GM21528 (cell line): ENCODE data around the gene PDZRN3.
"Not testable (repeated sequence)": the region's sequence is repeated elsewhere in the genome, so short reads cannot be mapped to it uniquely, and the experiment has no call there.

ENCODE experiments used
- ATAC-seq: cut with Tn5 transposase; IDR thresholded peaks from one replicate; pipeline ENCODE4 v1.9.1; 2021; ENCODE audit warnings: mild to moderate bottlenecking, moderate library complexity; ENCODE audit not compliant: unreplicated experiment, low FRiP score

Gene PDZRN3

GRCh38 chr3:73470860-73471259, 153.9 kb downstream of the PDZRN3 start:
- no peak for ATAC-seq

- ATAC-seq: no peak
Measured at GRCh38 chr3:73469331-73469730, 155.4 kb downstream of the PDZRN3 start.

DNA sequence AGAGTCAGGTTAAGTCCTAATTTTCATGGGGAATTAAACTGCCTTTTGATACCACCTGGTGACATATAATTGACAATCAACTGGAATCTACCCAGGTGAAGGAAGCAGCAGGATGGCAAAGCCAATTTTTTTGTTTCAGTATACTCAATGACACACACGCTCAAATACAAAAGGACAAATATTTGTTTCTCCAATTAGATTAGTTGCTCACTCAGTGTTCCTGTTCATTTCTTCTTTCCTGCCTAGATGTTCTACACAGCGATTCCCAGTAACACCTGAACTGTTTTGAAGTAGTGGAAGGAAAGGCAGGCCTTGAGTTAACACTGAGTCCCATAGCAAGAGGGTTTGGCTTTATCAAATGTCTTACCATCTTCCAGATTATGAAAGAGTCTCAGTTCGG, 157.5 kb downstream of the PDZRN3 start:
- ATAC-seq: no peak

DNA sequence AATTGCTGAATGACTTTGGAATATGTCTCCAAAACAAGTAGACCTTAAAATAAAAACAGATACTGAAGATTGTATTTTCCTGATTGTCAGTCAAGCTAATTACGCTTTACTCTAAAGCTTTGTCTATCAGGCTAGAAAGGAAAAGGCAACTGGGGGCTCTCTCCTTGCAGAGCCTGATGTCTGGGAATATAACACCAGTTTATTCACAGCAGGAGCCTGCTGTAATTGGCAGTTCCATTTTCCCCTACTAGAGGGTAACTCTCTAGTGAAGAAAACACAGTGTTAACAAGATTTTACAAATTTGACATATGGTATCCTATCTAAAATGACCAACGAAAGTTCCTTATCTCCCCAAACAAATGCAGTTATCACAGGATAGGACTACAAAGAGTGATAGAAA, 158.8 kb downstream of the PDZRN3 start:
- ATAC-seq: no peak

GRCh38 chr3:73464126-73464525, 160.6 kb downstream of the PDZRN3 start:
- ATAC-seq: not testable (repeated sequence)

GRCh38 chr3:73461547-73461946, 163.2 kb downstream of the PDZRN3 start:
- no peak for ATAC-seq

GRCh38 chr3:73459711-73460110, 165.0 kb downstream of the PDZRN3 start:
- no peak for ATAC-seq

DNA sequence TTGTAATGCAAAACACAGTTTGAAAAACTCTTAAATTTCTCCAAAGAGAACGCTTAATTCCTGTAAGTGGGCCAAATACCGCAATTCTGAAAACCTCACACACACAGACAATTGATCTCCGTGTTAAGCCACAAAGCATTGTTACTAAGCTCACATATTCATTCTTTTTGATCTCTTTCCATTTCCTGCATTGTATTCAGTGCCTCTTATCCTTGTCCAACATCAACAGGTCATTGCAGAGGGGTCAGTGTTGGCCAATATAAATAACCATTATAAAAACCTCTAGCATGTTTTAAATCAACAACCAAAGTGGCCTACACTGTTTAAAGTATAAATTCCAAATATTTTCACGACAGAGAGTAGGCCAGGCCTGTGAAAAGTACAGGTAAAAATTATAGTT, 171.1 kb downstream of the PDZRN3 start:
- no peak for ATAC-seq

GRCh38 chr3:73452729-73453128, 172.0 kb downstream of the PDZRN3 start:
- ATAC-seq: no peak

DNA sequence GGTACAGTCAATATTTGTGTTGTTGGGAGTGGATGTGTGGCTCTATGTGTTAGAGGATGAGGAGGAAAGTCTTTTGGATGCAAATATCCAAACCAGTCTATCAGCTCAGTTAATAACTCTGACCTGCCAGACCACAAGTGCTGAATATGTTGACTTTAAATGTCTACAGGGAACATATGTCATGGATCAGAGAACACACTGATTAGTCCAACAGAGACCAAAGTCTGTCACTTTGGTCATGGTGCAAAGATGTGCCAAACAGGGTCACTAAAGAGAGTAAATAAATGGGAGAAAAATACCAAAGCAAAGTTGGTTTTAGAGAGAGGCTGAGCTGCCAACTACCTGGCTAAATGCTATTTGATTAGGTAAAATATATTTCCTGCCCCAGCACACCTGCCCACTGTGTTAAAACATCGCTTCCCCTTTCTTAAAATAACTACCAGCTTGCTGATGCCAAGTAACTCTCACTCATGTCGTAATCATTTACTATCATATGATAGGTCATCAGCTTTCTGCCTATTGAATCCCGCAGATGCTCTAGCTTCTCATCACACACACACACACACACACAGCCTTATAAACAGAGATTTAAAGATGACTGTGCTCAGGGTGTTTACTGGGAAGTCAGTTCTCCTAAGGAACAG, 173.3 kb downstream of the PDZRN3 start:
- peak; percentile 24 for ATAC-seq

DNA sequence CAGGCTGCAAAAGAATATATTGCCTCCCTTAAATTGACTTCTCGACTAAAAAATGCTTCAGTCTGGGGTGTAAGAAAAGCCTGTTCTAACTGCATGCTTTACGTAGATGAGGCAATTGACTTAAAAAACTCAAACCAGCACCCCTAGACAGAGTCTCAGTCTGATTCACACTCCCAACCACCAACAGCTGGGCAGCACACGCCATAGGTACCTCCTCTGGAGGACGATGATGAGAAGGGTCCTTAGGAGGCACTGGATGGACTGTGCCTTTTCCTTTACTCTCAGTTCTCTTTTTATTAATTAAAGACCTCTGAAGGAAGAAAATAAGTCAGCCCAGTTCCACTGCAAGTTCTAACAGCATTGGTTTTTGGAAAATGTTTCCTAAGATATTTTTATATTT, 175.0 kb downstream of the PDZRN3 start:
- ATAC-seq: no peak

- peak; percentile 94 for ATAC-seq
Measured at GRCh38 chr3:73448761-73449301, 175.9 kb downstream of the PDZRN3 start.

DNA sequence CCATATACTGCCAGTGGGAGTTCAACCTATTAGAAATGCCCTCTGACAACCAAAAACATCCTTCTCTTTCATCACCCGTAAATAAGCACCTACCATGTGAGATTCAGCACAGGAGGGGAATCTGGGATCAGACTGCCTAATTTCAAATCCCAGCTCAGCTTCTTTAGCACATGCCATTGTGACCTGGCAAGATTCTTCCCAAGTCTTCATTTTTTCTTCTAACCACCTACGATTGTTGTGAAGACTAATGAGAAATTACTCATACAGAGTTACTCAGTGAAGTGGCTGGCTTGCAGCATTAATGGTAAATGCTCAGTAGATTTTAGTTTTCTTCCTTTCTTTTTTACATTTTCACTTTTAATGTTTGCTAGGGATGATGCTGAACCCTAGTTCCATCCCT, 176.7 kb downstream of the PDZRN3 start:
- ATAC-seq: no peak

- ATAC-seq: no peak
Measured at GRCh38 chr3:73447111-73447510, 177.6 kb downstream of the PDZRN3 start.

DNA sequence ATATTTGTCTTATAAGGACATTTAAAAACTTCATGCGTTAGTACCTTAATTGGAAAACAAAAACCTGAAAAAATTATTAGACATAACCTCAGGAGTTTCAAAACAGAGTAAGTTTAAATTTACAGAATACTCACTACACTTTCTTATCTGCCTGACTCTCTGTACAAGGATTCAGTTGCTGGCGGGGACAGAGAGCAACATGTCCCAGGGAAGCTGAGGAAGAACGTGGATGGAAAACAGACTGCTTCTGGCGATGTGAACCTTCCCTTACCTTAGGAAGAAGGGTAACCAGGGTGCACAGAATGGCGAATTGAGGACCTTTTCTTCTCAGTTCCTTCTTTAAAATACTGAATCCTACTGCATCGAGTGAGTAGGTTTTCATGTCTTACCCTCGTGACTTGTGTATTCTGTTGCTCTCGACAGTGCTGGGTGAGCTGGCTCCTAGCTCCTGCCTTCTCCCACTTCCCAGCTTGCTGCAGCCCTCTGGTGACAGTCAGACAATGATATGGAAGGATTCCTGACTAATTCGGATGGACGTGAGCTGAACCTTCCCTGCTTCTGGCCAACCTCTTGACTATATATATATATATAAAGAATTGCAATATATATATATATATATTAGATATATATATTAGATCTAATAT, 178.2 kb downstream of the PDZRN3 start:
- no peak for ATAC-seq

DNA sequence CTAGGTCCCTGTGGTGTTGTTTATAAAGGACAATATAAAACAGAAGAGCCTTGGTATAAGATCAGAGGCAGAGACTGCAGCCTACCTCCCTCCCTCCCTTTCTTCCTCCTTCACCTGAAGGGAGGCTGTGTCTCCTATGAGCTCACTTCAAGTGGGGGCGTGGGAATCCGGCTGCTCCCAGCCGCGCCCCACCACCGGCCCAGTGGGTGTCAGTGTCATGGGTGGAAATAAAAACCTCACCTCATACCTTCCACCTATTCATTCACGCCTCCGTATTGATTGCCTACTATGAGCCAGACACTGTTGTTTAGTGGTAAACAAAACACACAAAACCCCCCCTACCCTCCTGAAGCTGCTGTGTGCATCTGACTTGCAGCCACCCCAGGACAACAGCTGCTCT, 181.9 kb downstream of the PDZRN3 start:
- ATAC-seq: no peak

GRCh38 chr3:73442152-73442551, 182.6 kb downstream of the PDZRN3 start:
- ATAC-seq: no peak

DNA sequence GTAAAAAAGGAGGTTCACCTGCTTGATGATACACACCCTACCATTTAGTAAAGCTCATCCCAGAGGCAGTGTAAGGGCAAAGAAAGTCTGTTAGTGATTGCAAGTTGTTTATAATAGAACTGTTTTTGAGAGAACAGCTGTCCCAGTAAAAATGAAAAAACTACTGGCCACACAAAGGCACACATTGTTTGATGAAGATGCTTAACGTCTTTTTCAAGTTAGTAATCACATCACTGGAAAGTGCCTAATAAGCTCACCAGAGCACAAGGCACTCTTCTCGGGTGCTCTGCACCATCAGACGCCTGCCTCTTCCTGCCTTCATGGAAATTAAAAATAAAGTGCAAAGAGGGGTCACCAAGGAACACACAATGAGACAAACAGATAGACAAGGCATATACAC, 186.9 kb downstream of the PDZRN3 start:
- ATAC-seq: no peak

- ATAC-seq: no peak
Measured at GRCh38 chr3:73435055-73435454, 189.7 kb downstream of the PDZRN3 start.

GRCh38 chr3:73433687-73434086, 191.1 kb downstream of the PDZRN3 start:
- ATAC-seq: no peak

DNA sequence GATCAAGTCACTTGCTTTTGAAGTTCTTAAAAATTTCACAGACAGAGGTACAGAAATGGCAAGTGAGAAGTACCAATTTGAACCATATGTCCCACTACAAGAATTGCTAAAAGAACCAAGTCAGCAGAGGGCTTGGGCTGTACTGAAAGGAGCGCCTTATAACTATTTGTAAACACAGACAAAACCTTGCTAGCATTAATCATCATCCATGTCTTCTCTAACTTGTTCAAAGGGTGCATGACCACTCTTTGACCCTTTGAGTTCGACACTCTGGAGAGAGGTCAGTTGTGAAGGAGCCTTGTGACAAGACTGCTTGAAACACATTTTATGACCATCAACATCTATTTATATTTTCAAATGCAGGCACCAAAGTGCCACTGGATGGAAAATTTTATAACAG, 191.7 kb downstream of the PDZRN3 start:
- ATAC-seq: no peak

DNA sequence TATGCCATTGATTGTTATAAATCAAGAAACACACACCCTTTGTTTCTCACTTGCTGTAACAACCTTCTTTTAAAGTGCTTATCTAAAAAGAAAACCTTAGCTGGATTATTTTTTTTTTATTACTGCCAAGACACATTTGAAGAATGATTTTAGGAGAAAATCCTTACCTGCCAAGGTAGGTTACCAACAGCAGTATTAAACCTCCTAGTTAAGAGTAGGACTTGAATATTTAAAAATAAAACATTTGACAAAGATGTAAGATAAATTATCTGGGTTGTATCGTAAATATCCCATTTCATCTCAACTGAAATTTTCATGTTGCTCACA, 192.1 kb downstream of the PDZRN3 start:
- ATAC-seq: no peak
